SK-N-SH (cell line): Measurements from ENCODE around the gene KIRREL2. TPM values are rescaled to one million over a fixed set of nuclear protein-coding genes. Genes with fewer than 3 reads are reported as not detected.

Source experiments
- CTCF ChIA-PET: fragments of 300-600, 350-600 bp; formaldehyde crosslinking; extraction: SDS; loops from one replicate; lab custom pipeline; 2021; lab: Yijun Ruan, JAX
- POLR2A ChIA-PET: fragments of 350-600 bp; sonication (Branson Sonifier 250); formaldehyde crosslinking; extraction: SDS; loops from one replicate; lab custom pipeline; 2020; ENCODE audit warnings: antibody characterized with exemption, inconsistent platforms; lab: Yijun Ruan, JAX
- DNase-seq: peaks from one replicate; pipeline ENCODE4 v3.0.0; 2012
- H2AFZ ChIP-seq: fragments of 200-600 bp; sonication (generic); 2 replicates; pipeline ENCODE4 v1.8.1; 2016; ENCODE audit warnings: antibody characterized with exemption, mild to moderate bottlenecking, low read depth
- H3F3A ChIP-seq: fragments of 200-600 bp; sonication (generic); replicated peaks from 2 replicates; pipeline ENCODE3; 2016; ENCODE audit warnings: antibody characterized with exemption, mild to moderate bottlenecking; ENCODE audit not compliant: insufficient read depth
- H3K27ac ChIP-seq, 2 experiments: fragments of 200-500 bp in 1 of 2; fragments of 200-600 bp in 1 of 2; sonication (Bioruptor generic) in 1 of 2; sonication (generic), shearing (Covaris generic) in 1 of 2; 2 replicates each; pipeline versions ENCODE4 v1.5.1 to v1.6.1; 2014 to 2016; ENCODE audit warnings: low read depth in 2 of 2, inconsistent platforms in 1 of 2, low read length in 1 of 2, mild to moderate bottlenecking in 1 of 2, mixed read lengths in 1 of 2
- H3K27me3 ChIP-seq: fragments of 200-600 bp; sonication (generic), shearing (Covaris generic); 2 replicates; pipeline ENCODE4 v1.6.1; 2016; ENCODE audit warnings: mixed run types; ENCODE audit not compliant: insufficient read depth
- H3K36me3 ChIP-seq, 2 experiments: fragments of 200-500 bp in 1 of 2; fragments of 200-600 bp in 1 of 2; sonication (Bioruptor generic) in 1 of 2; sonication (generic) in 1 of 2; replicated peaks in 1 of 2; 2 replicates each; pipeline versions ENCODE3 to v1.5.1; 2014 to 2016; ENCODE audit warnings: low read length in 1 of 2, mild to moderate bottlenecking in 1 of 2; ENCODE audit not compliant: insufficient read depth in 2 of 2, control insufficient read depth in 1 of 2
- H3K4me1 ChIP-seq, 2 experiments: fragments of 200-500 bp in 1 of 2; fragments of 200-600 bp in 1 of 2; sonication (Bioruptor generic) in 1 of 2; sonication (generic), shearing (Covaris generic) in 1 of 2; 2 replicates each; pipeline versions ENCODE4 v1.5.1 to v1.6.1; 2014 to 2016; ENCODE audit warnings: low read depth in 1 of 2, low read length in 1 of 2, mixed run types in 1 of 2; ENCODE audit not compliant: insufficient read depth in 2 of 2, control insufficient read depth in 1 of 2
- H3K4me2 ChIP-seq: fragments of 200-600 bp; sonication (generic), shearing (Covaris generic); 2 replicates; pipeline ENCODE4 v1.6.1; 2017; ENCODE audit warnings: mixed run types
- H3K4me3 ChIP-seq, 2 experiments: fragments of 200-500 bp in 1 of 2; fragments of 200-600 bp in 1 of 2; sonication (Bioruptor generic) in 1 of 2; sonication (generic), shearing (Covaris generic) in 1 of 2; 2 replicates each; pipeline versions ENCODE4 v1.5.1 to v1.8.1; 2014 to 2016; ENCODE audit warnings: low read depth in 2 of 2, inconsistent platforms in 1 of 2, low read length in 1 of 2, mild to moderate bottlenecking in 1 of 2, mixed read lengths in 1 of 2, moderate library complexity in 1 of 2
- H3K79me2 ChIP-seq: fragments of 200-600 bp; sonication (generic); 2 replicates; pipeline ENCODE4 v1.8.1; 2017; ENCODE audit warnings: mild to moderate bottlenecking; ENCODE audit not compliant: insufficient read depth
- H3K9ac ChIP-seq: fragments of 200-600 bp; sonication (generic); 2 replicates; pipeline ENCODE4 v1.6.1; 2017; ENCODE audit warnings: mixed run types
- H3K9me2 ChIP-seq: fragments of 200-600 bp; sonication (generic); 2 replicates; pipeline ENCODE4 v1.6.1; 2017; ENCODE audit warnings: mixed run types
- H3K9me3 ChIP-seq: fragments of 200-600 bp; sonication (generic); 2 replicates; pipeline ENCODE4 v1.6.1; 2017; ENCODE audit warnings: mixed run types, mild to moderate bottlenecking, moderate library complexity
- H4K20me1 ChIP-seq: fragments of 200-600 bp; sonication (generic); 2 replicates; pipeline ENCODE4 v1.6.1; 2017; ENCODE audit warnings: mild to moderate bottlenecking, mixed run types; ENCODE audit not compliant: insufficient read depth
- CHD2 ChIP-seq: fragments of 150-350 bp; IDR thresholded peaks from 2 replicates; pipeline ENCODE4 v1.6.1; 2018; ENCODE audit warnings: low read length; ENCODE audit not compliant: partially characterized antibody
- ELF1 ChIP-seq: IDR thresholded peaks from 2 replicates; pipeline ENCODE4 v1.4.0; 2012
- EZH2phosphoT487 ChIP-seq: fragments of 200-600 bp; sonication (generic); IDR thresholded peaks from 2 replicates; pipeline ENCODE4 v1.6.1; 2017; ENCODE audit warnings: low read depth, mixed run types, mild to moderate bottlenecking, antibody characterized with exemption, moderate library complexity, borderline replicate concordance
- FOSL2 ChIP-seq: IDR thresholded peaks from 2 replicates; pipeline ENCODE4 v1.4.0; 2012; ENCODE audit warnings: low read depth, mild to moderate bottlenecking, moderate library complexity, borderline replicate concordance
- FOXM1 ChIP-seq: IDR thresholded peaks from 2 replicates; pipeline ENCODE4 v1.4.0; 2012; ENCODE audit warnings: low read depth, mild to moderate bottlenecking
- IRF3 ChIP-seq: fragments of 150-350 bp; IDR thresholded peaks from 2 replicates; pipeline ENCODE4 v1.6.1; 2016; ENCODE audit warnings: mild to moderate bottlenecking, low read depth, low read length
- JUND ChIP-seq: IDR thresholded peaks from 2 replicates; pipeline ENCODE4 v1.4.0; 2012
- MXI1 ChIP-seq: IDR thresholded peaks from 2 replicates; pipeline ENCODE4 v1.6.1; 2012; ENCODE audit warnings: mild to moderate bottlenecking, low read depth, low read length, improper control_type of control experiment
- NRF1 ChIP-seq: IDR thresholded peaks from 2 replicates; pipeline ENCODE4 v1.6.1; 2012; ENCODE audit warnings: low read depth, mild to moderate bottlenecking, low read length
- REST ChIP-seq: IDR thresholded peaks from 2 replicates; pipeline ENCODE4 v1.6.1; 2012; ENCODE audit warnings: mild to moderate bottlenecking, low read depth, low read length, moderate library complexity
- RFX5 ChIP-seq: IDR thresholded peaks from 2 replicates; pipeline ENCODE4 v1.6.1; 2012; ENCODE audit warnings: mild to moderate bottlenecking, improper control_type of control experiment, low read length
- RXRA ChIP-seq: IDR thresholded peaks from 2 replicates; pipeline ENCODE4 v1.4.0; 2012; ENCODE audit warnings: low read depth, mild to moderate bottlenecking, borderline replicate concordance
- USF2 ChIP-seq: fragments of 150-350 bp; IDR thresholded peaks from 2 replicates; pipeline ENCODE4 v1.6.1; 2017; ENCODE audit warnings: antibody characterized with exemption, low read length, low read depth, borderline replicate concordance
- YY1 ChIP-seq: IDR thresholded peaks from 2 replicates; pipeline ENCODE4 v1.4.0; 2012; ENCODE audit warnings: low read depth, mild to moderate bottlenecking
- WGBS: methylation state at CpG from one replicate; pipeline ENCODE4 v1.1.6; 2017; ENCODE audit warnings: low lambda C conversion rate; 5-methylcytosine and 5-hydroxymethylcytosine counted together
- polyA plus RNA-seq, 3 experiments: library from polyadenylated mRNA; depleted of rRNA; stranded (reverse); fragments of >200 nt; gene quantifications; 2 replicates each; pipeline ENCODE4 v1.2.3, GENCODE V29; 2012

Gene KIRREL2
- polyA plus RNA-seq, 1 of the 3 experiments (the other 2 are of a cell fraction): 0.21 TPM

- H4K20me1 ChIP-seq: no peaks in the 10 kb centered on the region
- WGBS: 68% methylated on average over 5 of the region's 5 CpGs
- peaks cover 10% of the 10 kb centered on the region; the same call in 1 of the 2 replicates for H3K27me3 ChIP-seq
- H3K9me2 ChIP-seq: no peaks in the 10 kb centered on the region
- no peaks in the 10 kb centered on the region for H3K9me3 ChIP-seq
- TF ChIP-seq ELF1 (no peak), MXI1 (no peak), YY1 (no peak), IRF3 (no peak), EZH2phosphoT487 (no peak), NRF1 (no peak), REST (no peak), USF2 (no peak), RFX5 (no peak), FOSL2 (no peak), FOXM1 (no peak)
- H3K4me2 ChIP-seq: no peak overlapping the region
- H3K4me1 ChIP-seq: no peaks in the 10 kb centered on the region
- no peak for DNase-seq
- no peak overlapping the region for H3K9ac ChIP-seq
- ChIA-PET POLR2A (no interaction called here), CTCF (interaction anchor here (0.7 to 1.3 kb wide), 3 partner anchors 8 to 19 kb away, joined by 3 to 5 read pairs (median 4); no protein-coding TSS in a partner anchor)
- no peak overlapping the region for H3K4me3 ChIP-seq
- H3K36me3 ChIP-seq: no peaks in the 10 kb centered on the region
- H3F3A ChIP-seq: no peaks in the 10 kb centered on the region
- H3K79me2 ChIP-seq: no peaks in the 10 kb centered on the region
- no peak overlapping the region for H2AFZ ChIP-seq
- H3K27ac ChIP-seq: no peak overlapping the region
These were observed 55.1 kb downstream of the KIRREL2 start for GRCh38 chr19:35911790-35912189.

GRCh38 chr19:35913589-35913988 lies 56.9 kb downstream of the KIRREL2 start:
- no peak for TF ChIP-seq CHD2
- TF ChIP-seq RFX5: no peak
- TF ChIP-seq EZH2phosphoT487: no peak
- TF ChIP-seq RXRA: no peak
- no peak for TF ChIP-seq JUND
- TF ChIP-seq FOSL2: no peak
- no peak for TF ChIP-seq MXI1
- TF ChIP-seq, all 33 proteins: peak for 0
- Histone ChIP-seq H3K4me2 (no peak overlapping the region), H3K9me3 (no peaks in the 10 kb centered on the region), H3K27ac (no peak overlapping the region), H3K9me2 (no peaks in the 10 kb centered on the region), H2AFZ (no peak overlapping the region), H3K9ac (no peak overlapping the region), H3K79me2 (no peaks in the 10 kb centered on the region), H3F3A (no peaks in the 10 kb centered on the region), H3K27me3 (peaks cover 15% of the 10 kb centered on the region; the same call in 1 of the 2 replicates), H3K4me1 (no peaks in the 10 kb centered on the region), H3K4me3 (no peak overlapping the region), H3K36me3 (no peaks in the 10 kb centered on the region), H4K20me1 (no peaks in the 10 kb centered on the region)
- no peak for DNase-seq
- WGBS: 47% methylated on average over 7 of the region's 7 CpGs
- CTCF ChIA-PET: no interaction called here
- POLR2A ChIA-PET: no interaction called here
